Endometrial microvascular endothelial cells (primary cell): ENCODE data around the gene MAD1L1. TPM values are rescaled to one million over a fixed set of nuclear protein-coding genes. Genes with fewer than 3 reads are reported as not detected.
"Not testable (repeated sequence)": the region's sequence is repeated elsewhere in the genome, so short reads cannot be mapped to it uniquely, and the experiment has no call there.

Experiments
- in situ Hi-C: cut with HindIII; loops from 2 replicates; pipeline ENCODE4 v1.10.0; 2017; ENCODE audit warnings: low sequenced_read_pairs, low pct_unique_long_range_greater_than_20kb; ENCODE audit errors: inconsistent ontology term
- total RNA-seq: library from RNA; depleted of rRNA; stranded (reverse); fragments of >200 nt; gene quantifications from one replicate; pipeline ENCODE4 v1.2.3, GENCODE V29; 2015; ENCODE audit errors: inconsistent ontology term

Gene MAD1L1
- total RNA-seq, 1 donor from 2014 or later = 44.7 TPM

- in situ Hi-C loops = no loop called here
Observed at GRCh38 chr7:2072798-2073197, 159.9 kb downstream of the MAD1L1 start.

GRCh38 chr7:2072042-2072441 is 160.7 kb downstream of the MAD1L1 start:
- in situ Hi-C loops = no loop called here

GRCh38 chr7:2071133-2071832 is 161.5 kb downstream of the MAD1L1 start:
- in situ Hi-C loops = no loop called here

GRCh38 chr7:2070151-2070763 is 162.5 kb downstream of the MAD1L1 start:
- in situ Hi-C loops = no loop called here

GRCh38 chr7:2069472-2069860 is 163.3 kb downstream of the MAD1L1 start:
- in situ Hi-C loops = no loop called here

GRCh38 chr7:2068693-2069471 is 163.9 kb downstream of the MAD1L1 start:
- in situ Hi-C loops = no loop called here

- in situ Hi-C loops = no loop called here
Observed at GRCh38 chr7:2066251-2066919, 166.4 kb downstream of the MAD1L1 start.

- in situ Hi-C loops = no loop called here
Observed at GRCh38 chr7:2065528-2065927, 167.2 kb downstream of the MAD1L1 start.

- in situ Hi-C loops = no loop called here
Observed at GRCh38 chr7:2063563-2064260, 169.0 kb downstream of the MAD1L1 start.

GRCh38 chr7:2062648-2063047 is 170.1 kb downstream of the MAD1L1 start:
- in situ Hi-C loops = no loop called here

- in situ Hi-C loops = no loop called here
Observed at GRCh38 chr7:2060701-2061100, 172.0 kb downstream of the MAD1L1 start.

GRCh38 chr7:2059964-2060700 is 172.6 kb downstream of the MAD1L1 start:
- in situ Hi-C loops = no loop called here

GRCh38 chr7:2058246-2058645 is 174.5 kb downstream of the MAD1L1 start:
- in situ Hi-C loops = not testable (repeated sequence)

- in situ Hi-C loops = no loop called here
Observed at GRCh38 chr7:2055956-2056355, 176.8 kb downstream of the MAD1L1 start.

- in situ Hi-C loops = no loop called here
Observed at GRCh38 chr7:2054927-2055326, 177.8 kb downstream of the MAD1L1 start.

GRCh38 chr7:2053395-2053794 is 179.3 kb downstream of the MAD1L1 start:
- in situ Hi-C loops = no loop called here

- in situ Hi-C loops = no loop called here
Observed at GRCh38 chr7:2052657-2053048, 180.1 kb downstream of the MAD1L1 start.
